Measurements from ENCODE around the gene MYO1A. TPM values are rescaled to one million over a fixed set of nuclear protein-coding genes. Genes with fewer than 3 reads are reported as not detected.

Gene MYO1A
- total and polyA plus RNA-seq, 10 of the 15 experiments (the other 5 are each of a cell fraction or from before 2014, with no cell fraction given): 0.01 to 0.34 (median 0.15) TPM; not detected in 2

DNA sequence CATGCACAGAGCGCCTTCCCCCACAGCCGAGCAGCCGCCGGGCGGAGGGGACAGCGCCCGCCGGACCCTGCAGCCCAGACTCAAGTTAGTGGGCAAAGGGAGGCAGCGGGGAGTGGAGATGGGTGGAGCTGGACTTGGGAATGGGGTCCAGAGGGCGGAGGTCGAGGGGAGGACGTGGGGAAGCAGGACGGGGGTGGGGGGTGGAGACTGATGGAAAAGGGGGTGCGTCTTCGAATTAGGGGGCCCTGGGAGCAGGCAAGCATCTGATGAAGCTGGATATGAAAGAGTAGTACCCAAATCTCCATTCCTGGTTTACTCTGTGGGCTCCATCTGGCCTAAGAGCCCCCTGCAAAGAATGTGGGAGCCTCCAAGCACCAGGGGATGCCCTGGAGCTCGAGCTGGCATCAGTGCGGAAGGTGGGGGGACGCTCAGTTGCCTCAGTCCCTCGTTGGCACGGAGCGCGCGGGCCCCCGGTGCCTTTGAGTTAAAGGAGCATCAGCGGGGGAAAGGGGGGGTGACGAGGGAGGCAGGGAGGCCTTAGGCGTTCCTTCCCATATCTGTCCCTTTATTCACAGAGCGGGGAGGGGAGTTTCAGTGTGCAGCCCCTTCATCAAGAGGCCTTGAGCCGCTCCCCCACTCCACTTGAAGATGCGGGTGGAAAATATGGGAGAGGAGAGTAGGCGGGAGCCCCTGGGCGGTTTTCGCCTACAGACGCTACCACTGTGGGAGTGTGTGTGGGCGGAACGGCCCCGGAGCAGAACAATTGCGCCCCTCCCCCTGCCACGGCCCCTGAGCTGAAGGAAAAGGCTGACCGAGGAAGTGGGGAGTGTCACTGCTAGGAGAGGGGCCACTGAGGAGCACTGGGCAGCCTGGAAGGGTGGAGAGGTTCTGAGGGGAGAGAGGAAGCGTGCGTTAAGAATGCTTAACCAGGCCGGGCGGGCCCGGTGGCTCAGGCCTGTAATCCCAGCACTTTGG lies 39.6 kb upstream of the MYO1A start:
- FAIRE-seq: peak; percentile 56
- Histone ChIP-seq H3K4me2 (ENCODE audit: control insufficient read depth, insufficient read depth) (peak overlapping the region; percentile 81), H3K27ac (ENCODE audit: control insufficient read depth, insufficient read depth) (peak overlapping the region; percentile 61), H3K4me3 (peak overlapping the region; percentile 93), H4K20me1 (ENCODE audit: control insufficient read depth, insufficient read depth) (no peaks in the 10 kb centered on the region), H3K9ac (ENCODE audit: control insufficient read depth, insufficient read depth, low read length) (peak overlapping the region; percentile 70), H3K27me3 (replicated peaks in 1 of 2; ENCODE audit: control insufficient read depth in 2 of 2, insufficient read depth in 2 of 2, low read length in 1 of 2) (no peaks in the 10 kb centered on the region), H3K36me3 (ENCODE audit: control insufficient read depth in 2 of 2, insufficient read depth in 2 of 2, low read length in 1 of 2) (peaks cover 6 to 14% of the 10 kb centered on the region in 2 experiments; a peak in 3 of 4 replicates), H3K79me2 (ENCODE audit: control insufficient read depth, insufficient read depth, low read length) (peaks cover 34% of the 10 kb centered on the region), H2AFZ (ENCODE audit: control insufficient read depth, low read depth, low read length) (peak overlapping the region; percentile 38), H3K9me3 (replicated peaks; ENCODE audit: control insufficient read depth, insufficient read depth, low read length) (no peaks in the 10 kb centered on the region), H3K4me1 (ENCODE audit: control insufficient read depth, insufficient read depth, low read length) (peaks cover 38% of the 10 kb centered on the region)
- TSS peak; percentile 48 for BruUV-seq (replicated peaks)
- intact Hi-C loops (cut with micrococcal nuclease; ENCODE audit: unreplicated experiment) (loop anchor here (5.0 kb wide), 2 partner anchors 402 to 452 kb away; partner anchors contain the start of gene PTGES3), in situ Hi-C loops (cut with MboI) (loop anchor here (10.0 kb wide), 1 partner anchor 455 kb away; the partner anchor contains the start of gene BAZ2A)
- ChIA-PET SMC1A (ENCODE audit: uncharacterized antibody, unreplicated experiment) (interaction anchor here (0.9 to 9.2 kb wide), 5 partner anchors 10 to 24 kb away, joined by 3 to 169 read pairs (median 11); partner anchors contain the start of gene STAT6), CTCF (interaction anchor here (0.6 to 9.0 kb wide), 6 partner anchors 10 to 1911 kb away, joined by 3 to 205 read pairs (median 38); partner anchors contain the start of genes NEMP1 and STAT6), RAD21 (ENCODE audit: unreplicated experiment) (interaction anchor here (0.6 to 8.8 kb wide), 7 partner anchors 10 to 338 kb away, joined by 3 to 199 read pairs (median 7); partner anchors contain the start of genes LRP1, NEMP1 and STAT6), POLR2A (interaction anchor here (0.6 to 7.6 kb wide), 6 partner anchors 8 to 24 kb away, joined by 3 to 74 read pairs (median 6); partner anchors contain the start of genes NEMP1 and STAT6)
- DNase-seq (ENCODE audit: low read depth, low spot score): no peak
- 1% methylated on average over 39 of the region's 45 CpGs for WGBS (ENCODE audit: insufficient coverage, insufficient replicate concordance, low lambda C conversion rate, missing lambda C conversion rate)
- no peak for ATAC-seq
- 0 out of 2 replicates have a peak, but pooled peaks have one; percentile 25 for TF ChIP-seq YY1 (IDR thresholded peaks at IDR 0.05; ENCODE audit: low read depth, low read length)
- TF ChIP-seq, protein P1, sequence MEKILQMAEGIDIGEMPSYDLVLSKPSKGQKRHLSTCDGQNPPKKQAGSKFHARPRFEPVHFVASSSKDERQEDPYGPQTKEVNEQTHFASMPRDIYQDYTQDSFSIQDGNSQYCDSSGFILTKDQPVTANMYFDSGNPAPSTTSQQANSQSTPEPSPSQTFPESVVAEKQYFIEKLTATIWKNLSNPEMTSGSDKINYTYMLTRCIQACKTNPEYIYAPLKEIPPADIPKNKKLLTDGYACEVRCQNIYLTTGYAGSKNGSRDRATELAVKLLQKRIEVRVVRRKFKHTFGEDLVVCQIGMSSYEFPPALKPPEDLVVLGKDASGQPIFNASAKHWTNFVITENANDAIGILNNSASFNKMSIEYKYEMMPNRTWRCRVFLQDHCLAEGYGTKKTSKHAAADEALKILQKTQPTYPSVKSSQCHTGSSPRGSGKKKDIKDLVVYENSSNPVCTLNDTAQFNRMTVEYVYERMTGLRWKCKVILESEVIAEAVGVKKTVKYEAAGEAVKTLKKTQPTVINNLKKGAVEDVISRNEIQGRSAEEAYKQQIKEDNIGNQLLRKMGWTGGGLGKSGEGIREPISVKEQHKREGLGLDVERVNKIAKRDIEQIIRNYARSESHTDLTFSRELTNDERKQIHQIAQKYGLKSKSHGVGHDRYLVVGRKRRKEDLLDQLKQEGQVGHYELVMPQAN (conservative IDR thresholded peaks at IDR 0.05): 0 out of 2 replicates have a peak, but pooled peaks have one; percentile 32
- TF ChIP-seq POLR2AphosphoS2 (IDR thresholded peaks at IDR 0.05; ENCODE audit: low read depth, low read length): 0 out of 2 replicates have a peak, but pooled peaks have one; percentile 35
- TF ChIP-seq, protein P2, sequence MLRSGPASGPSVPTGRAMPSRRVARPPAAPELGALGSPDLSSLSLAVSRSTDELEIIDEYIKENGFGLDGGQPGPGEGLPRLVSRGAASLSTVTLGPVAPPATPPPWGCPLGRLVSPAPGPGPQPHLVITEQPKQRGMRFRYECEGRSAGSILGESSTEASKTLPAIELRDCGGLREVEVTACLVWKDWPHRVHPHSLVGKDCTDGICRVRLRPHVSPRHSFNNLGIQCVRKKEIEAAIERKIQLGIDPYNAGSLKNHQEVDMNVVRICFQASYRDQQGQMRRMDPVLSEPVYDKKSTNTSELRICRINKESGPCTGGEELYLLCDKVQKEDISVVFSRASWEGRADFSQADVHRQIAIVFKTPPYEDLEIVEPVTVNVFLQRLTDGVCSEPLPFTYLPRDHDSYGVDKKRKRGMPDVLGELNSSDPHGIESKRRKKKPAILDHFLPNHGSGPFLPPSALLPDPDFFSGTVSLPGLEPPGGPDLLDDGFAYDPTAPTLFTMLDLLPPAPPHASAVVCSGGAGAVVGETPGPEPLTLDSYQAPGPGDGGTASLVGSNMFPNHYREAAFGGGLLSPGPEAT (IDR thresholded peaks at IDR 0.05; ENCODE audit: low read depth): peak; percentile 51
- peak; percentile 55 for TF ChIP-seq EED (IDR thresholded peaks at IDR 0.05; ENCODE audit: low read depth)
- no peak for TF ChIP-seq NFYB (IDR thresholded peaks at IDR 0.05; ENCODE audit: insufficient read depth, low read depth, low read length)
- TF ChIP-seq BCL11A (IDR thresholded peaks at IDR 0.05; ENCODE audit: low read depth, low read length): no peak
- no peak for TF ChIP-seq FOXK2 (IDR thresholded peaks at IDR 0.05)
- TF ChIP-seq POLR2A (IDR thresholded peaks at IDR 0.05; ENCODE audit: low read depth, low read length): peak; percentile 49; the same call in 1 of the 2 replicates
- 0 out of 2 replicates have a peak, but pooled peaks have one; percentile 36 for TF ChIP-seq SMARCA5 (IDR thresholded peaks at IDR 0.05)
- peak; percentile 79 for TF ChIP-seq IKZF1 (conservative IDR thresholded peaks at IDR 0.05)
- TF ChIP-seq MTA2 (IDR thresholded peaks at IDR 0.05; ENCODE audit: low read depth): 0 out of 2 replicates have a peak, but pooled peaks have one; percentile 10
- TF ChIP-seq, protein P3, sequence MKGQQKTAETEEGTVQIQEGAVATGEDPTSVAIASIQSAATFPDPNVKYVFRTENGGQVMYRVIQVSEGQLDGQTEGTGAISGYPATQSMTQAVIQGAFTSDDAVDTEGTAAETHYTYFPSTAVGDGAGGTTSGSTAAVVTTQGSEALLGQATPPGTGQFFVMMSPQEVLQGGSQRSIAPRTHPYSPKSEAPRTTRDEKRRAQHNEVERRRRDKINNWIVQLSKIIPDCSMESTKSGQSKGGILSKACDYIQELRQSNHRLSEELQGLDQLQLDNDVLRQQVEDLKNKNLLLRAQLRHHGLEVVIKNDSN (IDR thresholded peaks at IDR 0.05; ENCODE audit: borderline replicate concordance, extremely low read length, insufficient read depth, low read depth, low read length): no peak
- TF ChIP-seq PAX5 (IDR thresholded peaks at IDR 0.05; ENCODE audit: borderline replicate concordance, low read depth, low read length): 0 out of 2 replicates have a peak, but pooled peaks have one; percentile 24
- TF ChIP-seq GATAD2B (conservative IDR thresholded peaks at IDR 0.05; ENCODE audit: low read depth): peak; percentile 74; the same call in 1 of the 2 replicates
- TF ChIP-seq ATF7 (IDR thresholded peaks at IDR 0.05; ENCODE audit: low read depth): peak; percentile 79
- TF ChIP-seq IKZF2 (IDR thresholded peaks at IDR 0.05): peak; percentile 44 to 60; a peak in 3 of 4 replicates
- peak; percentile 17 to 95 for TF ChIP-seq EGR1 (IDR thresholded peaks at IDR 0.05; ENCODE audit: borderline replicate concordance in 1 of 2, low read depth in 2 of 2, low read length in 2 of 2)

Measured in GM12878 (cell line).